ENCODE results near the gene CRYZL1.
"Not testable (repeated sequence)": the region's sequence is repeated elsewhere in the genome, so short reads cannot be mapped to it uniquely, and the experiment has no call there.

CRYZL1 gene

DNA sequence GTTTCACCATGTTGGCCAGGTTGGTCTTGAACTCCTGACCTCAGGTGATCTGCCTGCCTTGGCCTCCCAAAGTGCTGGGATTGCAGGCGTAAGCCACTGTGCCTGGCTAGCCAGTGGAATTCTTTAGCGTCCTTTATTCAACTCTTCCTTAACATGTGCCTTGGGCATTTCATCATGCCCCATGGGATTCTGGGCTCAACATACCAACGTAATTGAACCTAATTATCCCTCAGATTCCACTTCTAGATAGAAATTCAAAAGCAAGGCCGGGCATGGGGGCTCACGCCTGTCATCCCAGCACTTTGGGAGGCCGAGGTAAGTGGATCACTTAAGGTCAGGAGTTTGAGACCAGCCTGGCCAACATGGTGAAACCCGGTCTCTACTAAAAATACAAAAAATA is 15.4 kb downstream of the CRYZL1 start:
- peak; percentile 60 for DNase-seq
- H2BK120ac ChIP-seq (ENCODE audit: low read depth, low read length); H3K79me2 ChIP-seq (ENCODE audit: control insufficient read depth, insufficient read depth, low read length); H3K18ac ChIP-seq (ENCODE audit: low read length); H4K8ac ChIP-seq (ENCODE audit: low read depth, low read length); H3K27ac ChIP-seq (ENCODE audit: low read depth, low read length); H3K4me3 ChIP-seq (ENCODE audit: low read length); H2AK5ac ChIP-seq (ENCODE audit: low read length); H3K4ac ChIP-seq (ENCODE audit: low read depth, low read length); H3K4me2 ChIP-seq (ENCODE audit: low read length); H2BK15ac ChIP-seq (replicated peaks; ENCODE audit: low read depth); H2BK5ac ChIP-seq (ENCODE audit: low read length); H3K56ac ChIP-seq (ENCODE audit: low read length); H3K27me3 ChIP-seq (ENCODE audit: insufficient read depth, low read length, poor library complexity); H4K5ac ChIP-seq (ENCODE audit: low read length); H3K79me1 ChIP-seq (ENCODE audit: low read length); H3K4me1 ChIP-seq (ENCODE audit: control insufficient read depth, low read depth, low read length); H3K9ac ChIP-seq (ENCODE audit: low read length); H3K23ac ChIP-seq (ENCODE audit: low read length); H3K36me3 ChIP-seq (ENCODE audit: control insufficient read depth, insufficient read depth, low read length): not testable (repeated sequence)
- WGBS (ENCODE audit: extremely low coverage, insufficient coverage, low lambda C conversion rate): no CpG with 5 or more reads among the region's 7 CpGs

DNA sequence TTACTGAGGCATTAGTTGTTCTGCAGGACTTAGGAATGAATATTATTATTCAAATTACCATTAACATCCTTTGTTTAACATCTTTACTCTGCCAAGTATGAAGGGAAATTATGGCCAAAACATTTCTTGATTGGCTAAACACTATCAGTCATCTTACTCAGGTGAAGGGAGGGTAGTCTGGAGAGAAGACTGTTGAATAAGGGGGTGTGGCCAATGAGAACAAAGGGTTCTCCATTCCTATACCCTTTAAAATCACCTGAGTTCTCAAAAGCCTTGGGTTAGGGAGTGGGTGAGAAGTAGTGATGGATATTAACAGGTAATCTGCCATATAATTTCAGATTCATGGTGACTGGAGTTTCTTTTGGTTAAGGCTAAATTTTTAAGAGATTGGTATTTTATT is 19.3 kb downstream of the CRYZL1 start:
- Histone ChIP-seq H3K79me1 (ENCODE audit: low read length) (no peaks in the 10 kb centered on the region), H3K27ac (ENCODE audit: low read depth, low read length) (no peak overlapping the region), H3K36me3 (ENCODE audit: control insufficient read depth, insufficient read depth, low read length) (no peaks in the 10 kb centered on the region), H3K4me3 (ENCODE audit: low read length) (no peak overlapping the region), H4K5ac (ENCODE audit: low read length) (no peak overlapping the region), H3K4me1 (ENCODE audit: control insufficient read depth, low read depth, low read length) (no peaks in the 10 kb centered on the region), H3K4me2 (ENCODE audit: low read length) (no peak overlapping the region), H2AK5ac (ENCODE audit: low read length) (no peak overlapping the region), H2BK120ac (ENCODE audit: low read depth, low read length) (no peak overlapping the region), H2BK5ac (ENCODE audit: low read length) (no peak overlapping the region), H3K56ac (ENCODE audit: low read length) (no peak overlapping the region), H3K9ac (ENCODE audit: low read length) (no peak overlapping the region), H3K23ac (ENCODE audit: low read length) (no peak overlapping the region), H4K8ac (ENCODE audit: low read depth, low read length) (no peak overlapping the region), H3K27me3 (ENCODE audit: insufficient read depth, low read length, poor library complexity) (no peaks in the 10 kb centered on the region), H2BK15ac (replicated peaks; ENCODE audit: low read depth) (no peak overlapping the region), H3K4ac (ENCODE audit: low read depth, low read length) (no peak overlapping the region), H3K79me2 (ENCODE audit: control insufficient read depth, insufficient read depth, low read length) (no peaks in the 10 kb centered on the region), H3K18ac (ENCODE audit: low read length) (no peak overlapping the region)
- peak; percentile 16 for DNase-seq

DNA sequence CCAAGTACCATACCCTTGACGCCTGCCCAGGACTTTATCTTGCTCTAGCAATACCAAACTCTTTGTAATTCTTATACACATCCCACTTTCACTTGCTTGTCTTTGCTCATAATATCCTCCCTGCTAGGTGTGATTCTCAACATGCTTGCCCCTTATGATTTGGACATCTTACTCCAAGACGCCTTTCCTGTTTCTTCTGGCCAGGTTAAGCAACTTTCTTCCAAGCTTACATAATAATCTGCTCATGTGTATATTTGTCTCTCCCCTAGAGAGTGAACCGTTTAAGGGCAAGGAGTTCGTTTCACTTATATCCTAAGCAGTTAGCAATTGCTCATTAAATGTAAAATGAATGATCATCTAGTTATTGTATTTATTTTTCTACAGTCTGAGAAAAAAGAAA is 21.8 kb downstream of the CRYZL1 start:
- Histone ChIP-seq H3K56ac (ENCODE audit: low read length) (no peak overlapping the region), H3K18ac (ENCODE audit: low read length) (no peak overlapping the region), H3K23ac (ENCODE audit: low read length) (no peak overlapping the region), H3K27ac (ENCODE audit: low read depth, low read length) (no peak overlapping the region), H3K79me2 (ENCODE audit: control insufficient read depth, insufficient read depth, low read length) (no peaks in the 10 kb centered on the region), H2BK15ac (replicated peaks; ENCODE audit: low read depth) (no peak overlapping the region), H3K4me3 (ENCODE audit: low read length) (no peak overlapping the region), H2BK5ac (ENCODE audit: low read length) (no peak overlapping the region), H3K27me3 (ENCODE audit: insufficient read depth, low read length, poor library complexity) (no peaks in the 10 kb centered on the region), H4K5ac (ENCODE audit: low read length) (no peak overlapping the region), H2BK120ac (ENCODE audit: low read depth, low read length) (no peak overlapping the region), H3K79me1 (ENCODE audit: low read length) (no peaks in the 10 kb centered on the region), H2AK5ac (ENCODE audit: low read length) (no peak overlapping the region), H3K4me2 (ENCODE audit: low read length) (no peak overlapping the region), H3K4ac (ENCODE audit: low read depth, low read length) (no peak overlapping the region), H4K8ac (ENCODE audit: low read depth, low read length) (no peak overlapping the region), H3K36me3 (ENCODE audit: control insufficient read depth, insufficient read depth, low read length) (no peaks in the 10 kb centered on the region), H3K4me1 (ENCODE audit: control insufficient read depth, low read depth, low read length) (no peaks in the 10 kb centered on the region), H3K9ac (ENCODE audit: low read length) (no peak overlapping the region)
- no peak for DNase-seq
- no CpG with 5 or more reads among the region's 4 CpGs for WGBS (ENCODE audit: extremely low coverage, insufficient coverage, low lambda C conversion rate)

DNA sequence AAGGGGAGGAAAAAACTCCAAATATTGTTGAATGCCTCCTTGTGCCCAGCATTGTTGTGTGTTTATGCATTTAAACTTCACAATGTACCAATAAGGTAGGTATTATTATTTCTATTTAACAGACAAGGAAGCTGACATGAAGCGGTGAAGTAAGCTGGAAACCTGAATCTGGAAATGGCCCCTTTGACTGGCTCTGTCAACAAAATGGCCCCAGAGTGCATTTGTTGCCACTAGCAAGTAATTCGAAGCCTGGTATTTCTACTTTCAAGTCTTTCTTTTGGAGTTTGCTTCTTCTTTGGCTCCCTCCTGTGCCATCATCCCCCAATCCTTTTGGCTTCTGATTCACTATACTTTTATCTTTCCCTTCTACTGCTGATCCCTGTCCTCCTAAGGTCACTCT is 23.1 kb downstream of the CRYZL1 start:
- DNase-seq: no peak
- H3K4ac ChIP-seq (ENCODE audit: low read depth, low read length): no peak overlapping the region
- no peak overlapping the region for H3K4me3 ChIP-seq (ENCODE audit: low read length)
- H3K18ac ChIP-seq (ENCODE audit: low read length): no peak overlapping the region
- no peak overlapping the region for H2BK15ac ChIP-seq (replicated peaks; ENCODE audit: low read depth)
- H3K56ac ChIP-seq (ENCODE audit: low read length): no peak overlapping the region
- H4K5ac ChIP-seq (ENCODE audit: low read length): no peak overlapping the region
- no peaks in the 10 kb centered on the region for H3K79me1 ChIP-seq (ENCODE audit: low read length)
- no peak overlapping the region for H3K4me2 ChIP-seq (ENCODE audit: low read length)
- no peaks in the 10 kb centered on the region for H3K4me1 ChIP-seq (ENCODE audit: control insufficient read depth, low read depth, low read length)
- no peak overlapping the region for H3K27ac ChIP-seq (ENCODE audit: low read depth, low read length)
- no peak overlapping the region for H2BK5ac ChIP-seq (ENCODE audit: low read length)
- no CpG with 5 or more reads among the region's 2 CpGs for WGBS (ENCODE audit: extremely low coverage, insufficient coverage, low lambda C conversion rate)
- H3K79me2 ChIP-seq (ENCODE audit: control insufficient read depth, insufficient read depth, low read length): no peaks in the 10 kb centered on the region
- H3K9ac ChIP-seq (ENCODE audit: low read length): no peak overlapping the region
- H3K23ac ChIP-seq (ENCODE audit: low read length): no peak overlapping the region
- no peak overlapping the region for H4K8ac ChIP-seq (ENCODE audit: low read depth, low read length)
- no peaks in the 10 kb centered on the region for H3K27me3 ChIP-seq (ENCODE audit: insufficient read depth, low read length, poor library complexity)
- H2BK120ac ChIP-seq (ENCODE audit: low read depth, low read length): no peak overlapping the region
- H3K36me3 ChIP-seq (ENCODE audit: control insufficient read depth, insufficient read depth, low read length): no peaks in the 10 kb centered on the region
- H2AK5ac ChIP-seq (ENCODE audit: low read length): no peak overlapping the region

DNA sequence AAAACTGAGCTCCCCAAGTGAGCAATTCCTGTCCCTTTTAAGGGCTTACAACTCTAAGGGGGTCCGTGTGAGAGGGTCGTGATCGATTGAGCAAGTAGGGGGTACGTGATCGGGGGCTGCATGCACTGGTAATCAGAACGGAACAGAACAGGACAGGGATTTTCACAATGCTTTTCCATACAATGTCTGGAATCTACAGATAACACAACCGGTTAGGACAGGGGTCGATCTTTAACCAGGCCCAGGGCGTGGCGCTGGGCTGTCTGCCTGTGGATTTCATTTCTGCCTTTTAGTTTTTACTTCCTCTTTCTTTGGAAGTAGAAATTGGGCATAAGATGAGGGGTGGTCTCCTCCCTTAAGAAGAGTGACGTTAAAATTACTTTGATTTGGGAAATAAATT is 24.0 kb downstream of the CRYZL1 start:
- H3K4me1 ChIP-seq (ENCODE audit: control insufficient read depth, low read depth, low read length); H3K4me2 ChIP-seq (ENCODE audit: low read length); H4K5ac ChIP-seq (ENCODE audit: low read length); H2BK120ac ChIP-seq (ENCODE audit: low read depth, low read length); H4K8ac ChIP-seq (ENCODE audit: low read depth, low read length); H2BK5ac ChIP-seq (ENCODE audit: low read length); H3K23ac ChIP-seq (ENCODE audit: low read length); H3K9ac ChIP-seq (ENCODE audit: low read length); H3K18ac ChIP-seq (ENCODE audit: low read length); H3K27ac ChIP-seq (ENCODE audit: low read depth, low read length); H3K56ac ChIP-seq (ENCODE audit: low read length); H2AK5ac ChIP-seq (ENCODE audit: low read length); H3K27me3 ChIP-seq (ENCODE audit: insufficient read depth, low read length, poor library complexity); H3K4me3 ChIP-seq (ENCODE audit: low read length); H2BK15ac ChIP-seq (replicated peaks; ENCODE audit: low read depth); H3K79me1 ChIP-seq (ENCODE audit: low read length); H3K4ac ChIP-seq (ENCODE audit: low read depth, low read length); DNase-seq; H3K79me2 ChIP-seq (ENCODE audit: control insufficient read depth, insufficient read depth, low read length); H3K36me3 ChIP-seq (ENCODE audit: control insufficient read depth, insufficient read depth, low read length): not testable (repeated sequence)
- WGBS (ENCODE audit: extremely low coverage, insufficient coverage, low lambda C conversion rate): no CpG with 5 or more reads among the region's 11 CpGs

DNA sequence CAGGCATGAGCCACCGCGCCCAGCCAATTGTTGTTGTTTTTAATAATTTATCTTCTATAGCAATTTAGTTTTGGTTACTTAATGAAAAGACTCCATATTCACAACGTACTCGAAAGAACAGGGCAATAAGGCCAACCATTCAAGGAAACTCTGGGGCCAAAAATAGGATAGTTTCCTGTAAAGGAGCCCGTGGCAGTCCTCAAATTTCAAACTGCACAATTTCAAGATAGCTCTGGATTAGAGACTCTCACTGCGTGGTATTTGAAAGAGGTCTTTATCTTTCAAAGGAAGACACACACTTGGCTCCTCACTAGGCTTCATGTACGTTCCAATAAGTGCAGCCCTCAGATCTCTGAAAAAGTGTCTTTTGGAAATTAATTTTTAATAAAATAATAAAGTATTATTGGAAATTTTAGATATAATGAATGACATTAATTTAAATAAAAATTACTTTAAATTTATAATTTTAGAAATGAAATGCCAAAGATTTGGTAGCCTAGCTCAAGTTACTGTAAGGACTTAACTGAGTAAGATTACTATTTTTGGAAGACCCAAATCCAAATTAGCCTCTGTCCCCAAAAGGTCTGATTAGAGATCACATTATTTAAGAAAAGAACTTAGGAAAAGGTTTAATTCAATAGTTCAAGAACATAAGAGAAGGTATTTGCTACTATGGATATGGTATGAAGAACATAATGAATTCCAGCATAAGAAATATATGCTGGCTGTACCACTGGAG is 30.4 kb downstream of the CRYZL1 start:
- no CpG with 5 or more reads among the region's 7 CpGs for WGBS (ENCODE audit: extremely low coverage, insufficient coverage, low lambda C conversion rate)
- Histone ChIP-seq H3K27ac (ENCODE audit: low read depth, low read length) (no peak overlapping the region), H3K4ac (ENCODE audit: low read depth, low read length) (no peak overlapping the region), H3K56ac (ENCODE audit: low read length) (no peak overlapping the region), H4K8ac (ENCODE audit: low read depth, low read length) (no peak overlapping the region), H3K79me2 (ENCODE audit: control insufficient read depth, insufficient read depth, low read length) (no peaks in the 10 kb centered on the region), H2BK120ac (ENCODE audit: low read depth, low read length) (no peak overlapping the region), H3K4me3 (ENCODE audit: low read length) (no peak overlapping the region), H3K9ac (ENCODE audit: low read length) (no peak overlapping the region), H2BK15ac (replicated peaks; ENCODE audit: low read depth) (no peak overlapping the region), H3K79me1 (ENCODE audit: low read length) (no peaks in the 10 kb centered on the region), H2AK5ac (ENCODE audit: low read length) (no peak overlapping the region), H4K5ac (ENCODE audit: low read length) (no peak overlapping the region), H3K23ac (ENCODE audit: low read length) (no peak overlapping the region), H2BK5ac (ENCODE audit: low read length) (no peak overlapping the region), H3K36me3 (ENCODE audit: control insufficient read depth, insufficient read depth, low read length) (no peaks in the 10 kb centered on the region), H3K4me2 (ENCODE audit: low read length) (no peak overlapping the region), H3K27me3 (ENCODE audit: insufficient read depth, low read length, poor library complexity) (no peaks in the 10 kb centered on the region), H3K18ac (ENCODE audit: low read length) (no peak overlapping the region), H3K4me1 (ENCODE audit: control insufficient read depth, low read depth, low read length) (no peaks in the 10 kb centered on the region)
- no peak for DNase-seq
